GM19452 (cell line): ENCODE results near the gene ATP6V1G2.
"Not testable (repeated sequence)": the region's sequence is repeated elsewhere in the genome, so short reads cannot be mapped to it uniquely, and the experiment has no call there.

Source experiments
- ATAC-seq: cut with Tn5 transposase; IDR thresholded peaks from one replicate; pipeline ENCODE4 v1.9.1; 2021; ENCODE audit not compliant: unreplicated experiment

Gene ATP6V1G2

DNA sequence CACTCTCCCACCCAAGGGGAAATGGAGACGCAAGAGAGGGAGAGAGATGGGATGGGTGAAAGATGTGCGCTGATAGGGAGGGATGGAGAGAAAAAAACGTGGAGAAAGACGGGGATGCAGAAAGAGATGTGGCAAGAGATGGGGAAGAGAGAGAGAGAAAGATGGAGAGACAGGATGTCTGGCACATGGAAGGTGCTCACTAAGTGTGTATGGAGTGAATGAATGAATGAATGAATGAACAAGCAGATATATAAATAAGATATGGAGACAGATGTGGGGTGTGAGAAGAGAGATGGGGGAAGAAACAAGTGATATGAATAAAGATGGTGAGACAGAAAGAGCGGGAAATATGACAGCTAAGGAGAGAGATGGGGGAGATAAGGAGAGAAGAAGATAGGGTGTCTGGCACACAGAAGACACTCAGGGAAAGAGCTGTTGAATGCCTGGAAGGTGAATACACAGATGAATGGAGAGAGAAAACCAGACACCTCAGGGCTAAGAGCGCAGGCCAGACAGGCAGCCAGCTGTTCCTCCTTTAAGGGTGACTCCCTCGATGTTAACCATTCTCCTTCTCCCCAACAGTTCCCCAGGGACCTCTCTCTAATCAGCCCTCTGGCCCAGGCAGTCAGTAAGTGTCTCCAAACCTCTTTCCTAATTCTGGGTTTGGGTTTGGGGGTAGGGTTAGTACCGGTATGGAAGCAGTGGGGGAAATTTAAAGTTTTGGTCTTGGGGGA lies 29.7 kb upstream of the ATP6V1G2 start:
- ATAC-seq = no peak

DNA sequence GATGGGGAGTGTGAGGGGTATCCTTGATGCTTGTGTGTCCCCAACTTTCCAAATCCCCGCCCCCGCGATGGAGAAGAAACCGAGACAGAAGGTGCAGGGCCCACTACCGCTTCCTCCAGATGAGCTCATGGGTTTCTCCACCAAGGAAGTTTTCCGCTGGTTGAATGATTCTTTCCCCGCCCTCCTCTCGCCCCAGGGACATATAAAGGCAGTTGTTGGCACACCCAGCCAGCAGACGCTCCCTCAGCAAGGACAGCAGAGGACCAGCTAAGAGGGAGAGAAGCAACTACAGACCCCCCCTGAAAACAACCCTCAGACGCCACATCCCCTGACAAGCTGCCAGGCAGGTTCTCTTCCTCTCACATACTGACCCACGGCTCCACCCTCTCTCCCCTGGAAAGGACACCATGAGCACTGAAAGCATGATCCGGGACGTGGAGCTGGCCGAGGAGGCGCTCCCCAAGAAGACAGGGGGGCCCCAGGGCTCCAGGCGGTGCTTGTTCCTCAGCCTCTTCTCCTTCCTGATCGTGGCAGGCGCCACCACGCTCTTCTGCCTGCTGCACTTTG lies 29.0 kb upstream of the ATP6V1G2 start, which contains the start of gene TNF:
TNF (plus strand) TSS at position 231 of the 567 bp plus-strand sequence; CDS start at position 408, 177 bp downstream.
- ATAC-seq = no peak

- ATAC-seq = no peak
These were observed 28.0 kb upstream of the ATP6V1G2 start for GRCh38 chr6:31574106-31575061.

- no peak for ATAC-seq
These were observed 27.1 kb upstream of the ATP6V1G2 start for GRCh38 chr6:31573239-31574105.

- ATAC-seq = peak; percentile 49
These were observed 25.9 kb upstream of the ATP6V1G2 start, which contains the start of gene LTA for GRCh38 chr6:31572041-31572911. LTA (plus strand) TSS chr6:31572289; CDS start chr6:31572743, 454 bp downstream.

DNA sequence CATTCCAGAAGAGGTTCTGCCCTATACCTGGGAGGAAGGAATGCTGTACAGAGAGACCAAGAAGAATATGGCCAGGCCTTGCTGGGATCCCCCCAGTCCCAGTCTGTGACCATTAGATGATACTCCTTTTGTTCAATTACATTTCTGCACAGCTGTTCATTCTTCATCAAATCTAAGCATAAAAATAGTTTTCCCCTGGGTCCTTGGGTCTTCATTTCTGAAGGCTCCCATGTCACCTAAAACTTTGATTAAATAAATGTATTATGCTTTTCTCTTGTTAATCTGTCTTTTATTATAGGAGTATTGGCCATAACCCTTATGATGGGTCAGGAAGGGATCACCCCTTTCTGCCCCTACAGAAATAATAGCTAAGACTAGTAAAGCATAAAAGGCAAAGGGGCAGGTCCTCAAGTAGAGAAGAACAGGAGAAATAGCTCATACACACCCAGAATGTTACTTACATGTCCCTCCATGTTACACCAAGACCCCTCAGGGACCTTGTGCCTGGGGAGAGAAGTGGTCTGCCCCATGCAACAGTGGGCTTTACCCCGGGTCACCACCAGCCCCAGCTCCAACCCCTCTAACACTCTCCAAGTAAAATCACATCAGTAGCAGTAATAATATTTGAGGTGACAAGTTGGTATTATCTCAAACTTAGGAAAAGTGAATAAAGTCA lies 23.6 kb upstream of the ATP6V1G2 start:
- ATAC-seq = no peak

- peak; percentile 62 for ATAC-seq
These were observed 22.1 kb upstream of the ATP6V1G2 start for GRCh38 chr6:31568537-31568961.

DNA sequence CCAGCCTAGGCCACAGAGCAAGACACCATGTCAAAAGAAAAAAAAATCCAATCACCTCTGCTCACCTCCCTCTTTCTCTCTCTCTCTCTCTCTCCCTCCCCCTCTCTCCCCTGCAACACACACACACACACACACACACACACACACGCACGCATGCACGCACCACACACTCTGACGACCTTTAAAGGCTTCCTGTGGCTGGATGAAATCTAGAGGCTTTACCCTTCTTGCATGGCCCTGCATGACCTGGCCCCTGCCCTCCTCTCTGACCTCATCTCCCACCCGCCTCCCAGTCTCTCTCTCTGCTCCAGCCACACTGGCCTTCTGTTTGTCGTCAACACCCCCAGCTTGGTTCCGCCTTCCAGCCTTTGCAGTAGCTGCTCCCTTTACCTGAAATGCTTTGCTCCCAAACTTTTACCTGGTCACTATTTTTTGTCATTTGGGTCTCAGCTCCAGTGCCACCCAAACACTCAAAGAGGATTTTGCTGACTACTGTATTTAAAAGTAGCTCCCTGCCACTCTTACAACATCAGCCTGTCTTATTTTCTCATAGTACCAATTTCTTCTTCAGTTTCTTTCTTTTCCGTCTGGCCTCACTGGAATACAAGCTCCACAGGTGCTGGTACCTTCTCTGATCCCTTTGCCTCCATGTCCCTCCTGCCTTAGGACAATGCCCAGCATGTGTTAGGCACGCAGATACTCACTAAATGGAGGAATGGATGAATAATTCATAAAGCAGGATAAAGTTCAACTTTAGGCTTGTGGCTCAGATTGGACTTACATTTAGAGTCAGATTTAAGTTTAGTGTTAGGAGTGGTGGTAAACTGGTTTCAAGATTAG lies 21.3 kb upstream of the ATP6V1G2 start:
- ATAC-seq = no peak

DNA sequence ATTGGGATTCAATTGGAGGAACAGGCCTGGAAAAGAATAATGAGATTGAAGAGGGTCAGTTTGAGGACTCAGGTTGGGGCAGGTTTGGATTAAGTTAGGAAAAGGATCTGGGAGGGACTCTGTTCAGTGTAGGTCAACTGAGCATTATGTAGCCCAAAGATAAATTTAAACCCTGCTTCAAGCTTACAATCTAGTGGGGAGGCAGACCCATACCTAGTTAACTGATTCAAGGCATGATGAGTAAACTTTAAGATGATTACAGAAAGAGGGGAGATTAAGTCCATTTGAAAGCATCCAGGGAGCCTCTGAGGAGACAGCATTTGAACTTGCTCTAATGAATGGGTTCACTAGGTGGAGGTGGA lies 14.3 kb upstream of the ATP6V1G2 start:
- ATAC-seq = no peak

GRCh38 chr6:31559958-31560696 lies 13.7 kb upstream of the ATP6V1G2 start:
- ATAC-seq = peak; percentile 57

DNA sequence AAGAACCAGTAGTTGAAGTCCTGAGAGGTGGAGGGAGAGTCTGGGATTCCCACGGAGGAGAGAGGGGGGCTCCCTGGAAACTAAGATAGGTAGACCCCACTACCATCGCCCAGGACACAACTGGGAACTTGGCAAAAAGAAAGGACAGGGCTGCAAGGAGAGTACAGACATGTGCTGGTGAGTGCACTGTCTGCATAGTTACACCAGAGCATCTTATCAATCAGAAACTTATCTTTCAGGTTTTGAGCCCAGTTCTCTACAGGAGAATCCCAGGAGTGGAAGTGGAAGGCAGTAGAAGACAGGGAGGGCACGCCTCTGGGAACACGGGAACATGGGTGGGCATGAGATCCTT lies 13.2 kb upstream of the ATP6V1G2 start:
- peak; percentile 7 for ATAC-seq

- ATAC-seq = no peak
These were observed 12.5 kb upstream of the ATP6V1G2 start for GRCh38 chr6:31558631-31559500.

DNA sequence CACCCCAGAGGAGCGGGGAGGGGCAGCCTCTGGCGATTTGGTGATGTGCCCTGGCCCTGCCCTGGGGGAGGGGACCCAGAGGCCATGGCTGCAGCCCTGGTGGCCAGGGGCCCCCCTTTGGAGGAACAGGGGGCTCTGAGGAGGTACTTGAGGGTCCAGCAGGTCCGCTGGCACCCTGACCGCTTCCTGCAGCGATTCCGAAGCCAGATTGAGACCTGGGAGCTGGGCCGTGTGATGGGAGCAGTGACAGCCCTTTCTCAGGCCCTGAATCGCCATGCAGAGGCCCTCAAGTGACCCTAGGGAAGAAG lies 11.9 kb upstream of the ATP6V1G2 start:
- ATAC-seq = no peak

DNA sequence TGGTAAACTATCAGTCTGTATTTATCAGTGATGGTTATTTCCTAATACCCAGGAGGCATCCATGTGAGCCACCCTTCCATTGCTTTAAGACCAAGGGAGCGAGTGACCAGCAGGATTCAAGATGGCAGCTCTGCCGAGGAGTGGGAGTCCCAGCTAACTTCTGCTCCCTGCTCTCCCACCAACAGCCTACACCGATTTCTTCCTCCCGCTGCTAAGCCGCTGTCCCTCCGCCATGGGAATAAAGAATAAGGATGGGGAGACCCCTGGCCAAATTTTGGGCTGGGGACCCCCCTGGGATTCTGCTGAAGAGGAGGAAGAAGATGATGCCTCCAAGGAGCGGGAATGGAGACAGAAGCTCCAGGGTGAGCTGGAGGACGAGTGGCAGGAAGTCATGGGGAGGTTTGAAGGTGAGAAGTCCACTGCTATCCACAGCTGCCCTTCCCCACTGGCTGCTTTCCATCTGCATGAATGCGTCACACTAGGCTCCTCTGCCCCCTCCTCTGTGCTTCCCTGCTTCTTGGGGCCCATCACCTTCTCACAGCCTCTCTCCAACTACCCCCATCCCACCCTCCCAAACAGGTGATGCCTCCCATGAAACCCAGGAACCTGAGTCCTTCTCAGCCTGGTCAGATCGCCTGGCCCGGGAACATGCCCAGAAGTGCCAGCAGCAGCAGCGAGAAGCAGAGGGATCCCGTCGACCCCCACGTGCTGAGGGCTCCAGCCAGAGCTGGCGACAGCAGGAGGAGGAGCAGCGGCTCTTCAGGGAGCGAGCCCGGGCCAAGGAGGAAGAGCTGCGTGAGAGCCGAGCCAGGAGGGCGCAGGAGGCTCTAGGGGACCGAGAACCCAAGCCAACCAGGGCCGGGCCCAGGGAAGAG lies 11.3 kb upstream of the ATP6V1G2 start:
- no peak for ATAC-seq

- no peak for ATAC-seq
These were observed 9.9 kb upstream of the ATP6V1G2 start for GRCh38 chr6:31556307-31556706.

GRCh38 chr6:31551371-31551770 lies 5.0 kb upstream of the ATP6V1G2 start:
- ATAC-seq = not testable (repeated sequence)
